Astrocyte (in vitro differentiated cells and primary cell): ENCODE results near the gene SPAG6. TPM values are rescaled to one million over a fixed set of nuclear protein-coding genes. Genes with fewer than 3 reads are reported as not detected.

Source experiments
- DNase-seq: peaks from one replicate; pipeline ENCODE4 v3.0.0-alpha.2; 2010; ENCODE audit warnings: low read depth
- FAIRE-seq: peaks from 2 replicates; lab custom pipeline; 2011; peaks lifted over from hg19 to GRCh38; lab: Jason Lieb, UNC
- H2AFZ ChIP-seq: 2 replicates; pipeline ENCODE4 v1.6.0; 2012; ENCODE audit warnings: low read depth, low read length, inconsistent platforms
- H3K27ac ChIP-seq: 2 replicates; pipeline ENCODE4 v1.5.1; 2011; ENCODE audit warnings: low read depth, low read length, inconsistent platforms
- H3K27me3 ChIP-seq: 2 replicates; pipeline ENCODE4 v1.6.0; 2011; ENCODE audit warnings: low read length, inconsistent platforms; ENCODE audit not compliant: insufficient read depth
- H3K36me3 ChIP-seq: 2 replicates; pipeline ENCODE4 v1.5.1; 2011; ENCODE audit warnings: low read length, inconsistent platforms; ENCODE audit not compliant: insufficient read depth
- H3K4me1 ChIP-seq: 2 replicates; pipeline ENCODE4 v1.5.1; 2011; ENCODE audit warnings: low read length, inconsistent platforms; ENCODE audit not compliant: insufficient read depth
- H3K4me2 ChIP-seq: 2 replicates; pipeline ENCODE4 v1.6.0; 2012; ENCODE audit warnings: low read length, inconsistent platforms
- H3K4me3 ChIP-seq: 2 replicates; pipeline ENCODE4 v1.5.1; 2011; ENCODE audit warnings: low read depth, mild to moderate bottlenecking, low read length, inconsistent platforms; ENCODE audit not compliant: insufficient read depth
- H3K79me2 ChIP-seq: 2 replicates; pipeline ENCODE4 v1.6.0; 2012; ENCODE audit warnings: mild to moderate bottlenecking, low read length, inconsistent platforms; ENCODE audit not compliant: insufficient read depth
- H3K9ac ChIP-seq: 2 replicates; pipeline ENCODE4 v1.6.0; 2012; ENCODE audit warnings: mild to moderate bottlenecking, low read length, inconsistent platforms
- H3K9me3 ChIP-seq: 2 replicates; pipeline ENCODE4 v1.5.1; 2012; ENCODE audit warnings: low read depth, mild to moderate bottlenecking, low read length, inconsistent platforms; ENCODE audit not compliant: insufficient read depth
- H4K20me1 ChIP-seq: 2 replicates; pipeline ENCODE4 v1.6.0; 2012; ENCODE audit warnings: low read length, inconsistent platforms; ENCODE audit not compliant: insufficient read depth
- H3K27ac Mint-ChIP-seq: one replicate; pipeline ENCODE4 v1.8.0; 2021; ENCODE audit warnings: mild to moderate bottlenecking, mixed read lengths; ENCODE audit not compliant: unreplicated experiment
- H3K27me3 Mint-ChIP-seq: one replicate; pipeline ENCODE4 v1.8.0; 2021; ENCODE audit warnings: low read depth, mixed read lengths; ENCODE audit not compliant: unreplicated experiment
- H3K36me3 Mint-ChIP-seq: one replicate; pipeline ENCODE4 v1.8.0; 2021; ENCODE audit warnings: low read depth, mixed read lengths; ENCODE audit not compliant: unreplicated experiment
- H3K4me1 Mint-ChIP-seq: one replicate; pipeline ENCODE4 v1.8.0; 2021; ENCODE audit warnings: low read depth, mixed read lengths; ENCODE audit not compliant: unreplicated experiment
- H3K4me3 Mint-ChIP-seq: one replicate; pipeline ENCODE4 v1.8.0; 2021; ENCODE audit warnings: mild to moderate bottlenecking, moderate library complexity, mixed read lengths; ENCODE audit not compliant: unreplicated experiment
- H3K9me3 Mint-ChIP-seq: one replicate; pipeline ENCODE4 v1.8.0; 2021; ENCODE audit warnings: mild to moderate bottlenecking, mixed read lengths; ENCODE audit not compliant: unreplicated experiment
- EZH2 ChIP-seq: IDR thresholded peaks from 2 replicates; pipeline ENCODE4 v1.6.1; 2012; ENCODE audit warnings: mild to moderate bottlenecking, low read length, inconsistent platforms; ENCODE audit not compliant: insufficient read depth
- total RNA-seq: library from RNA; stranded (reverse); gene quantifications from 2 replicates; pipeline ENCODE4 v1.2.1, GENCODE V29; 2021
- TF ChIP-seq, protein P1 (sequence below): IDR thresholded peaks from 2 replicates; pipeline ENCODE4 v1.5.1; 2011; ENCODE audit warnings: low read depth, mild to moderate bottlenecking, inconsistent platforms, low read length, moderate library complexity; ENCODE audit not compliant: insufficient read depth

The SPAG6 gene
- total RNA-seq, 1 donor from 2014 or later, result not detected

- no peak overlapping the region for H3K27ac Mint-ChIP-seq
- H3K4me1 Mint-ChIP-seq, result peaks cover 2% of the 10 kb centered on the region
- no peaks in the 10 kb centered on the region for H3K36me3 ChIP-seq
- FAIRE-seq (no peak), DNase-seq (no peak)
- H3K4me1 ChIP-seq, result no peaks in the 10 kb centered on the region
- no peaks in the 10 kb centered on the region for H3K27me3 ChIP-seq
- no peak overlapping the region for H3K4me2 ChIP-seq
- no peak overlapping the region for H3K4me3 Mint-ChIP-seq
- TF ChIP-seq, protein P1, sequence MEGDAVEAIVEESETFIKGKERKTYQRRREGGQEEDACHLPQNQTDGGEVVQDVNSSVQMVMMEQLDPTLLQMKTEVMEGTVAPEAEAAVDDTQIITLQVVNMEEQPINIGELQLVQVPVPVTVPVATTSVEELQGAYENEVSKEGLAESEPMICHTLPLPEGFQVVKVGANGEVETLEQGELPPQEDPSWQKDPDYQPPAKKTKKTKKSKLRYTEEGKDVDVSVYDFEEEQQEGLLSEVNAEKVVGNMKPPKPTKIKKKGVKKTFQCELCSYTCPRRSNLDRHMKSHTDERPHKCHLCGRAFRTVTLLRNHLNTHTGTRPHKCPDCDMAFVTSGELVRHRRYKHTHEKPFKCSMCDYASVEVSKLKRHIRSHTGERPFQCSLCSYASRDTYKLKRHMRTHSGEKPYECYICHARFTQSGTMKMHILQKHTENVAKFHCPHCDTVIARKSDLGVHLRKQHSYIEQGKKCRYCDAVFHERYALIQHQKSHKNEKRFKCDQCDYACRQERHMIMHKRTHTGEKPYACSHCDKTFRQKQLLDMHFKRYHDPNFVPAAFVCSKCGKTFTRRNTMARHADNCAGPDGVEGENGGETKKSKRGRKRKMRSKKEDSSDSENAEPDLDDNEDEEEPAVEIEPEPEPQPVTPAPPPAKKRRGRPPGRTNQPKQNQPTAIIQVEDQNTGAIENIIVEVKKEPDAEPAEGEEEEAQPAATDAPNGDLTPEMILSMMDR, result no peak
- H3K27ac ChIP-seq, result no peak overlapping the region
- no peaks in the 10 kb centered on the region for H4K20me1 ChIP-seq
- H3K27me3 Mint-ChIP-seq, result no peaks in the 10 kb centered on the region
- H3K9me3 Mint-ChIP-seq, result no peaks in the 10 kb centered on the region
- H3K4me3 ChIP-seq, result no peak overlapping the region
- no peaks in the 10 kb centered on the region for H3K79me2 ChIP-seq
- no peak overlapping the region for H2AFZ ChIP-seq
- H3K36me3 Mint-ChIP-seq, result no peaks in the 10 kb centered on the region
- no peak overlapping the region for H3K9ac ChIP-seq
- no peaks in the 10 kb centered on the region for H3K9me3 ChIP-seq
Measured at GRCh38 chr10:22365644-22366434, 20.5 kb downstream of the SPAG6 start.

DNA sequence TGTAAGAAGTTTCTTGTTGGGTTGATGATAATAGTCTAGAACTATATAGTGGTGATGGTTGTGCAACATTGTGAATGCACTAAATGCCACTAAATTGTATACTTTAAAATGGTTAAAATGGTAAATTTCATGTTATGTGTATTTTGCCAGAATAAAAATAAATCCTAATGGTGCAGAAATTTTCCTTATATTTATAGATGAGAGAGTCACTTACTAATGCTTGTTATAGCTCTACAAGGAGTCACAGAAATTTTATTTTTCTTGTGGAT is 21.1 kb downstream of the SPAG6 start:
- FAIRE-seq, result no peak
- H3K36me3 ChIP-seq, result no peaks in the 10 kb centered on the region

GRCh38 chr10:22366771-22367170 is 21.5 kb downstream of the SPAG6 start:
- H3K79me2 ChIP-seq, result no peaks in the 10 kb centered on the region
- Mint-ChIP-seq H3K9me3 (no peaks in the 10 kb centered on the region), H3K4me3 (no peak overlapping the region), H3K27me3 (no peaks in the 10 kb centered on the region), H3K4me1 (peaks cover 2% of the 10 kb centered on the region), H3K36me3 (no peaks in the 10 kb centered on the region), H3K27ac (no peak overlapping the region)
- DNase-seq (no peak), FAIRE-seq (no peak)
- H3K4me2 ChIP-seq, result no peak overlapping the region
- no peak for TF ChIP-seq EZH2
- TF ChIP-seq, protein P1, result no peak
- H2AFZ ChIP-seq, result no peak overlapping the region
- H4K20me1 ChIP-seq, result no peaks in the 10 kb centered on the region
- no peak overlapping the region for H3K4me3 ChIP-seq
- no peaks in the 10 kb centered on the region for H3K4me1 ChIP-seq
- H3K27me3 ChIP-seq, result no peaks in the 10 kb centered on the region
- no peaks in the 10 kb centered on the region for H3K9me3 ChIP-seq
- no peaks in the 10 kb centered on the region for H3K36me3 ChIP-seq
- H3K9ac ChIP-seq, result no peak overlapping the region
- no peak overlapping the region for H3K27ac ChIP-seq

More for the DNA sequence above, 21.1 kb downstream of the SPAG6 start:
- Histone ChIP-seq H4K20me1 (no peaks in the 10 kb centered on the region), H3K9ac (no peak overlapping the region), H3K4me3 (no peak overlapping the region), H3K27me3 (no peaks in the 10 kb centered on the region), H3K4me2 (no peak overlapping the region), H3K9me3 (no peaks in the 10 kb centered on the region), H3K27ac (no peak overlapping the region), H3K79me2 (no peaks in the 10 kb centered on the region), H3K4me1 (no peaks in the 10 kb centered on the region), H2AFZ (no peak overlapping the region)
- DNase-seq, result no peak
- Mint-ChIP-seq H3K27me3 (no peaks in the 10 kb centered on the region), H3K4me1 (peaks cover 2% of the 10 kb centered on the region), H3K4me3 (no peak overlapping the region), H3K27ac (no peak overlapping the region), H3K36me3 (no peaks in the 10 kb centered on the region), H3K9me3 (no peaks in the 10 kb centered on the region)
- TF ChIP-seq EZH2, result no peak
- TF ChIP-seq, protein P1, result no peak
